Astrocyte of the hippocampus (primary cell): ENCODE results near the gene STIL.
"Not testable (repeated sequence)": the region's sequence is repeated elsewhere in the genome, so short reads cannot be mapped to it uniquely, and the experiment has no call there.

Source experiments
- DNase-seq: peaks from one replicate; pipeline ENCODE4 v3.0.0; 2011; ENCODE audit warnings: low read depth, low spot score

STIL gene

GRCh38 chr1:47313915-47314664 is at the start of gene STIL:
Gene STIL, minus strand, starts transcription at chr1:47314147. Its CDS starts 3,828 bp downstream, at chr1:47310319.
- peak; percentile 100 for DNase-seq

- DNase-seq, result no peak
These were observed 48.9 kb upstream of the STIL start for GRCh38 chr1:47362828-47363227.

GRCh38 chr1:47361380-47361779 is 47.4 kb upstream of the STIL start:
- DNase-seq, result no peak

GRCh38 chr1:47351305-47351704 is 37.4 kb upstream of the STIL start:
- peak; percentile 30 for DNase-seq

- no peak for DNase-seq
These were observed 34.3 kb upstream of the STIL start for GRCh38 chr1:47348246-47348645.

- DNase-seq, result no peak
These were observed 33.8 kb upstream of the STIL start for GRCh38 chr1:47347735-47348134.

GRCh38 chr1:47346979-47347378 is 33.0 kb upstream of the STIL start:
- DNase-seq, result not testable (repeated sequence)

GRCh38 chr1:47340227-47340626 is 26.3 kb upstream of the STIL start:
- no peak for DNase-seq

- DNase-seq, result no peak
These were observed 24.5 kb upstream of the STIL start for GRCh38 chr1:47338249-47339077.

- DNase-seq, result no peak
These were observed 23.4 kb upstream of the STIL start for GRCh38 chr1:47337350-47337749.

GRCh38 chr1:47334765-47335435 is 21.0 kb upstream of the STIL start:
- no peak for DNase-seq

- DNase-seq, result peak; percentile 94
These were observed 20.2 kb upstream of the STIL start for GRCh38 chr1:47333922-47334764.

GRCh38 chr1:47333578-47333921 is 19.6 kb upstream of the STIL start, which contains the start of gene CMPK1:
Gene CMPK1, plus strand, starts transcription at chr1:47333790. Its CDS starts 156 bp downstream, at chr1:47333946.
- DNase-seq, result peak; percentile 94

- DNase-seq, result peak; percentile 16
These were observed 19.0 kb upstream of the STIL start for GRCh38 chr1:47332779-47333577.

- no peak for DNase-seq
These were observed 17.9 kb upstream of the STIL start for GRCh38 chr1:47331875-47332274.

GRCh38 chr1:47330212-47330611 is 16.3 kb upstream of the STIL start:
- DNase-seq, result no peak

GRCh38 chr1:47328992-47329391 is 15.0 kb upstream of the STIL start:
- no peak for DNase-seq

- no peak for DNase-seq
These were observed 12.3 kb upstream of the STIL start for GRCh38 chr1:47326271-47326670.

- no peak for DNase-seq
These were observed 11.6 kb upstream of the STIL start for GRCh38 chr1:47325528-47325927.

- no peak for DNase-seq
These were observed 10.7 kb upstream of the STIL start for GRCh38 chr1:47324682-47325081.
